GM21825 (cell line): ENCODE measurements around the gene PDE4B.
"Not testable (repeated sequence)": the region's sequence is repeated elsewhere in the genome, so short reads cannot be mapped to it uniquely, and the experiment has no call there.

ENCODE experiments used
- ATAC-seq: cut with Tn5 transposase; IDR thresholded peaks from one replicate; pipeline ENCODE4 v1.9.1; 2021; ENCODE audit warnings: mild to moderate bottlenecking, moderate library complexity; ENCODE audit not compliant: unreplicated experiment

PDE4B gene

DNA sequence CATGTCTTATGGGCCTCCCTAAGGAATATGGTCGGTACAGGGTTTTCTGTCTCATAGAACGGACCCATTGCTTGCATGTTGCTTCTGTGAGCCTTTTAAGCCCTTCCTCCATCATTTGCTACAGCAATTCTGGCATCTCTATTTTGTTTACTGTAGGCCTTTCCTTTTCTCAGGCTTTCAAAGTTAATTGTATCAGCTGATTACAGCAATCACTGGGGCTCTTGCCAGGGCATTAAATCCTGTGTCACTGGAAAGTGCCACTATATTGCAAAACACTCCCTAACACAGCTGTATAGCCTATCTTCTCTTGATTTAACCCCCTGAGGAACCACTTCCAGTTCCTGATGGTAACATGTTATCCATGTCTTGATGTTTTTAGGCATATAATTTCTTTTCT is 156.5 kb downstream of the PDE4B start:
- no peak for ATAC-seq

GRCh38 chr1:65949933-65950332 is 157.2 kb downstream of the PDE4B start:
- no peak for ATAC-seq

GRCh38 chr1:65952696-65953095 is 160.0 kb downstream of the PDE4B start:
- ATAC-seq = no peak

GRCh38 chr1:65953170-65953569 is 160.5 kb downstream of the PDE4B start:
- ATAC-seq = no peak

GRCh38 chr1:65955071-65955470 is 162.4 kb downstream of the PDE4B start:
- no peak for ATAC-seq

- no peak for ATAC-seq
Observed at GRCh38 chr1:65955503-65955902, 162.8 kb downstream of the PDE4B start.

- ATAC-seq = no peak
Observed at GRCh38 chr1:65958561-65959350, 166.1 kb downstream of the PDE4B start.

- ATAC-seq = no peak
Observed at GRCh38 chr1:65959896-65960567, 167.3 kb downstream of the PDE4B start.

GRCh38 chr1:65963156-65963888 is 170.6 kb downstream of the PDE4B start:
- no peak for ATAC-seq

GRCh38 chr1:65964123-65964522 is 171.4 kb downstream of the PDE4B start:
- no peak for ATAC-seq

GRCh38 chr1:65965112-65965996 is 172.7 kb downstream of the PDE4B start:
- no peak for ATAC-seq

DNA sequence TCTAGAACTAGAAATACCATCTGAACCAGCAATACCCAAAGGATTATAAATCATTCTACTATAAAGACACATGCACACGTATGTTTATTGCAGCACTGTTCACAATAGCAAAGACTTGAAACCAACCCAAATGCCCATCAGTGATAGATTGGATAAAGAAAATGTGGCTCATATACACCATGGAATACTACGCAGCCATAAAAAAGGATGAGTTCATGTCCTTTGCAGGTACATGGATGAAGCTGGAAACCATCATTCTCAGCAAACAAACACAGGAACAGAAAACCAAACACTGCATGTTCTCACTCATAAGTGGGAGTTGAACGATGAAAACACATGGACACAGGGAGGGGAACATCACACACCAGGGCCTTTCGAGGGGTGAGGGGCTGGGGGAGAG is 174.8 kb downstream of the PDE4B start:
- ATAC-seq = not testable (repeated sequence)

- ATAC-seq = no peak
Observed at GRCh38 chr1:65971547-65971946, 178.9 kb downstream of the PDE4B start.

DNA sequence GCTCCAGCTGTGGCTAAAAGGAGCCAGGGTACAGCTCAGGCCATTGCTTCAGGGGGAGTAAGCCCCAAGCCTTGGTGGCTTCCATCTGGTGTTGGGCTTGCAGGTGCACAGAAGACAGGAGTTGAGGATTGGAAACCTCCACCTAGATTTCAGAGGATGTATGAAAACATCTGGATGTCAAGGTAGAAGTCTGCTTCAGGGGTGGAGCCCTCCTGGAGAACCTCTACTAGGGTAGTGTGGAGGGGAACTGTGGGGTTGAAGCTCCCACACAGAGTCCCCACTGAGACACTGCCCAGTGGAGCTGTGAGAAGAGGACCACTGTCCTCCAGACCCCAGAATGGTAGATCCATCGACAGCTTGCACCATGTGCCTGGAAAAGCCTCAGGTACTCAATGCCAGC is 183.0 kb downstream of the PDE4B start:
- ATAC-seq = no peak

DNA sequence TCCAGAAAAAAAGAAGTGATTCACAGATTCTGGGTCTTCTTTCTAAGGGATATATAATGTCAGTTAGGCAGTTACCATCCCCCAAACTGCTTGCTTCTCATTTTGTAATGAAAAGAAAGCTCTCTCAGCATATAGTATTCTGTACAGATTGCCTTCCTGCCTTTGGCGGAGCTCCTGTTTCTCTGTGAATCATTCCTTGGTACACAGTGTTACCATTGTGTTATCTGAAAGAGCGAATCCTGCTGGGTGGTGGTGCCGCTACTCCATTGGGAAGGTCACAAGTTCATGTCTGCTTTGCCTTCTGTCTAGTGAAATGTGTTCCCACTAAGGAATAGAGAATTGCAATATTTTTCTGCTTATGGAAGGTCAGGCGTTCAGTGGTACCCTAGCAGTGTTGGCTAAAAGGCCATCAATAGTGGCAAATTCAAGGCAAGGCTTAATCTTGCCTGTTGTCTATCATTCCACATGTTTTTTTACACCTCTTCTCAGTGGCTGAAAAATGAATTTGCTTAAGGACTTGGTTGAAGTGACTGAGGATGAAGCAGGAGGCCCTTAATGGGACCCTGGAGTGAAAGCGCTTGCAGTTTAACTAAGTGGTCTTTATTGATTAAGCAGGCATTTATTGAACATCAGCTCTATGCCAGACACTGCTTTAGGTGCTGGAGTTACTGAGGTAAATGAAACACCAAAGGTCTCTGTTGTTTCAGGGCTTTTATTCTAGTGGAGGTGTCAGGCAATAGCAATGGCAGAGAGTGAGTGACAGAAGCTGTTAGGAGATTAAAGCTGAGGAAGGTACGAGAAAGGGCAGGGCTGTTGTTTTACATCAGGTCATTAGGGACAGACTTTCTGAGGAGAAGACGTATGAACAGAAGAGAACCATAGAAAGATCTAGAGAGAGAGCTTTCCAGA is 186.7 kb downstream of the PDE4B start:
- no peak for ATAC-seq

DNA sequence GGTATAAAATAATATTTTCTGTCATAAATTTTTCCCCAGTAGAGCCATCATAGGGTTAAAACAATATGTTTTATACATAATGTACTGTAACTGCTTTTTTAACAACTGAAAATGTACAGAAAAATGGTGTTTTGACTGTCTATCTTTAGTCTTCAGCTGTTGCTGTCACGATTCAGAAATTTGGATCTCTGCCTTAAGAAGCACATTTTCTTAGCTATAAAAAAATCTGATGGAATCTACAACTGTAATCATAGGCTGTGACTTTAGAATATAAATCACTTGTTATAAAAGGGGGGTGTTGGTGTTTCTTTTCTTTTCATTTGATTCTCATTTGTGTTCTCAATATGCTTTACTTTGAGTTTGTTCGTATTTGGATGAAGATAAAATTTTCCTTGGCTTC is 187.5 kb downstream of the PDE4B start:
- ATAC-seq = no peak

GRCh38 chr1:65983500-65983899 is 190.8 kb downstream of the PDE4B start:
- ATAC-seq = no peak

GRCh38 chr1:65985393-65986066 is 192.8 kb downstream of the PDE4B start:
- ATAC-seq = no peak

GRCh38 chr1:65986146-65986545 is 193.5 kb downstream of the PDE4B start:
- no peak for ATAC-seq
